Measurements from ENCODE around the gene FRMD8.
"Not testable (repeated sequence)": the region's sequence is repeated elsewhere in the genome, so short reads cannot be mapped to it uniquely, and the experiment has no call there.

The FRMD8 gene

DNA sequence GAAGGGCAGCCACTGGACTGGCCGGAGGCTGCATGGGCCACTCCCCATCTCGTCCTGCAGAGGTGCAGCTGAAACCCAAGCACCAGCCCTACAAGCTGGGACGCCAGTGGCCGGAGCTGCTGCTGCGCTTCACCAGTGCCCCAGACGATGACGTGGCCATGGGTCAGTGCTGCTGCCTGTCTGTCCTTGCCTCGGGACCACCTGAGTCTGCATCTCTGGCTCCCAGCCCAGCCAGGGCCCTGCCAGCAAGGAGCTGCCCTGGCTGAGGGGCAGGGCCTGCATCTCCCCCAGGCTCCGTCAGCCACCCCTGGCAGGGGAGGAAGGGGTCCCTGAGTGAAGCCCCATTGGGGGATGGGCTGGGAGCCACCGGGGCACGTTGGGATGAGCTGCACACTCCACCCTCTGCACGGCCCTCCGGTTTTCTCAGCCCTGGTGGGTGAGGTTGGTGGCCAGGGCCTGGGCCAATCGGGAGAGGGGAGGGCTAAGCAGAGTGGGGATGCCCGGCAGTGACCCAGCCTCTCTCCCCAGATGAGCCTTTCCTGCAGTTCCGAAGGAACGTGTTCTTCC lies 7.2 kb downstream of the FRMD8 start:
- DNase-seq (ENCODE audit: low read depth): no peak

DNA sequence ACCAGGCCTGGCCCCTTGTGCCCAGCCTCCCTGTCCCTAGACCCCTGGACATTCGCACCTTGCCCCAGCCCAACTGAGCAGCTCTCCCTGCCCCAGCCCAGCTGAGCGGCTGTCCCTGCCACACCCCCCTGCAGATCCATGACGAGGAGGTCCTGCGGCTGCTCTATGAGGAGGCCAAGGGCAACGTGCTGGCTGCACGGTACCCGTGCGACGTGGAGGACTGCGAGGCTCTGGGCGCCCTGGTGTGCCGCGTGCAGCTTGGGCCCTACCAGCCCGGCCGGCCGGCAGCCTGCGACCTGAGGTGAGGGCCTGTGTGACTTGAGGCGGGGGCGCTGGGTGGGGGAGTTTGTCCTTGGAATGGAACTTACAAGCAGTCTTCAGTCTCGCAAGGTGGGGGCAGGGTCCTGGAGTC lies 7.7 kb downstream of the FRMD8 start:
- DNase-seq (ENCODE audit: low read depth): no peak

- no peak for DNase-seq (ENCODE audit: low read depth)
These were observed 9.6 kb downstream of the FRMD8 start for GRCh38 chr11:65395961-65396530.

DNA sequence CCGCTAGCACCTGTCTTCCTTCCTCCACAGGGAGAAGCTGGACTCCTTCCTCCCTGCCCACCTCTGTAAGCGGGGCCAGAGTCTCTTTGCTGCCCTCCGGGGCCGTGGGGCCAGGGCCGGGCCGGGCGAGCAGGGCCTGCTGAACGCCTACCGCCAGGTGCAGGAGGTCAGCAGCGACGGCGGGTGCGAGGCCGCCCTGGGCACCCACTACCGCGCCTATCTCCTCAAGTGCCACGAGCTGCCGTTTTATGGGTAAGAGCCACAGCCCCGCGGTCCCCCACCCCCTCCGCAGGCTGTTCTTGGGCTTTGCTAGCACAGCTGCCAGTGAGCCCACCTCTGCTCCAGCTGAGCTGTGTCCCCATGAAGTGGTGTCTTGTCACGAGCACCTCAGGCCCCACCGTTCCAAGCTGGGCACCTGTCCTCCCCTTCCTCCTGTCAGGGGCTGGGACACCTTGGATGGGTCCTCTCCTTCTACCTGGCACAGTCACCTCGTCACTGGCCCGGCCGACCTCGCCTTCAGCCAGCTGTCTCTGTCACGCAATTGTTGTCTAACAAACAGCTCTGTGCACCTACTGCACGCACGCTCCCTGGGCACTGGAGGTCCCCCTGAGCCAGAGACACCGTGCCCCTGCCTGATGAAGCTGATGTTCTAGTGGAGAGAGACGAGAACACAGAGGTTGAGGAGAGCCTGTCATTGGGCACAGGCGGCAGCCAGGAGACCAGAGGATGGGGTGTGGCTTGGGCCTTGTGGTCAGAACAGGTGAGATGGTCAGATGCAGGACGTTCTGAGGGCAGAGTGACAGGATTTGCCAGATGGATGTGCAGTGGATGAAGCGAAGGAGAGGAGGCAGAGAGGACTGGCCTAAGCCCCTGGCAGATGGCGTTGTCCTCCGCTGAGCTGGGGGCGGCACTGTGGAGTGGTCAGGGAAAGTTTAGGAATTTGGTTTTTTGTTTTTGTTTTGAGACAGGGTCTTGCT lies 10.6 kb downstream of the FRMD8 start:
- no peak for DNase-seq (ENCODE audit: low read depth)

- DNase-seq (ENCODE audit: low read depth): no peak
These were observed 12.0 kb downstream of the FRMD8 start for GRCh38 chr11:65398362-65398910.

DNA sequence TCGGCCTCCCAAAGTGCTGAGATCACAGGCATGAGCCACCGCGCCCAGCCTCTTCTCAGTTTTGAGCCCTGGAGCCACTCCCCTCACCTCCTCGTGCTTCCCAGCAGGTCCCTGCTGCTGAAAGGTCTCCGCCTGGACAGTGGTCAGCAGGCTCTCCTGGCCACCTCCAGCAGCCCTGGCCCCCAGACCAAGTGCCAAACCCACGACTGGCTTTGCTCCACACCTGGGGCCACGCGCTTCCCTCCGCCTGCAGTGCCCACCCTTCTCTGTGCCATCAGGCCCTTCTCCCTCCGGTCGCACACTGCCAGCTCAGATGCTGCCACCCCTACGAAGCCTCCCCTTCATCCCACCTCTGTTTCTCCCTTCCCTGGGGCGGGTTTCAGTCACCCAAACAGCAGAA lies 12.8 kb downstream of the FRMD8 start:
- no peak for DNase-seq (ENCODE audit: low read depth)

GRCh38 chr11:65399845-65400244 lies 13.4 kb downstream of the FRMD8 start:
- no peak for DNase-seq (ENCODE audit: low read depth)

DNA sequence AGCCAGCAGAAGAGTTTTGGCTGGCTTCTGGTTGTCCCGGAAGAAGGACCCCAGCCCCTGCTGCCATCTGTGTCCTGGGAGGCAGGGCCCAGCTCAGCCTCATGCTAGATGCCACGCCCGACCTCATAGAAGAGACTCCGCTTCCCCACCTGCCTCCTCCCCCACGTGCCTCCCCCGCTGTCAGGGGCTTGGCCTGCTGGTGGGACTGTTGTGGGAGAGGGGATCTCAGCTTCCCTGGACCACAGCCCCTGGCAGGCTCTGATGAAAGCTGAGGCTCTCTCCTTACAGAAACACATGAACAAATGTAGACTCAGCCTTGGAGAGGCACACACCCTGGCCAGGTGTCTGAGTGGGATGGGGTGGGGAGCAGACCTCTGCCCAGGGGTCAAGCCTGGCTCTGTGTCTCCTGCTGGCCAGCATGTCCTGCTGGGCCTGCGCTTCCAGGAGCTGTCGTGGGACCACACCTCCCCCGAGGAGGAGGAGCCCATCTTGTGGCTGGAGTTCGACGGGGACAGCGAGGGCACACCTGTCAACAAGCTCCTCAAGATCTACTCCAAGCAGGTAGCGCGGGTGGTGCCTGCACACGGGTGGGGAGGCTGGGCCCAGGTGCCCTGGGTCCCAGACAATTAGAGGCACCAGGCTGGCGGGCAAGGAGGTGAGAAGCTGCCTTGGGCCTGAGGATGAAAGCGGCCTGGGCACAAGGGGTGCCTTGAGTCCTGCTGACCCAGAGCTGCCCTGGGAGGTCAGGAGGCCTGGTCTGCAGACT lies 14.1 kb downstream of the FRMD8 start:
- DNase-seq (ENCODE audit: low read depth): no peak

- DNase-seq (ENCODE audit: low read depth): no peak
These were observed 14.8 kb downstream of the FRMD8 start for GRCh38 chr11:65401073-65401802.

DNA sequence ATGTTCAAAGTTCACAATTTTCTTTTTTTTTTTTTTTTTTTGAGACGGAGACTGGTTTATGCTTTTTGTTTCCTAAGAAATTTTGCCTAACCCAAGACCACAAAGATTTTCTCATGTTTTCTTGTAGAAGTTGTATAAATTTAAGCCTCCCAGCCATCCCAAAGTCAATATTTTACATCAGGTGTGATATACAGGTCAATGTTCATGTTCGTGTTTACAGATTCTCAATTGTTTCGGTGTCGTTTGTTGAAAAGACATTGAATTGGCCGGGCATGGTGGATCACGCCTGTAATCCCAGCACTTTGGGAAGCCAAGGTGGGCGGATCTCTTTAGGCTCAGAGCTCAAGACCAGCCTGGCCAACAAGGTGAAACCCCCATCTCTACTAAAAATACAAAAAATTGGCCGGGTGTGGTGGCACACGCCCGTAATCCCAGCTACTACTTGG lies 15.4 kb downstream of the FRMD8 start:
- DNase-seq (ENCODE audit: low read depth): no peak

DNA sequence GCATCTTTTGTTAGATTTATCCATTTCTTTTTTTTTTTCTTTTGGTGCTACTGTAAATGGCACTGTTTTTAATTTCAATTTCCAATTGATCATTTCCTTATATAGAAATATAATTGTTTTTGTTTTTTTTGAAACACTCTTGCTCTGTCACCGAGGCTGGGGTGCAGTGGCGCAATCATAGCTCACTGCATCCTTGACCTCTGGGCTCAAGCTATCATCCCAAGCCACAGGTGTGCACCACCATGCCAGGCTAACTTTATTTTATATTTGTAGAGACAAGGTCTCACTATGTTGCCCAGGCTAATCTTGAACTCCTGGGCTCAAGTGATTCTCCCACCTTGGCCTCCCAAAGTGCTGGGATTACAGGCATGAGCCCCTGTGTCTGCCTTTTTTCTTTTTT lies 16.4 kb downstream of the FRMD8 start:
- no peak for DNase-seq (ENCODE audit: low read depth)

- no peak for DNase-seq (ENCODE audit: low read depth)
These were observed 17.2 kb downstream of the FRMD8 start for GRCh38 chr11:65403607-65404121.

GRCh38 chr11:65404210-65404609 lies 17.8 kb downstream of the FRMD8 start:
- DNase-seq (ENCODE audit: low read depth): no peak

GRCh38 chr11:65404638-65405339 lies 18.4 kb downstream of the FRMD8 start:
- DNase-seq (ENCODE audit: low read depth): no peak

- DNase-seq (ENCODE audit: low read depth): no peak
These were observed 24.7 kb downstream of the FRMD8 start for GRCh38 chr11:65410936-65411680.

GRCh38 chr11:65411681-65412070 lies 25.2 kb downstream of the FRMD8 start:
- DNase-seq (ENCODE audit: low read depth): no peak

DNA sequence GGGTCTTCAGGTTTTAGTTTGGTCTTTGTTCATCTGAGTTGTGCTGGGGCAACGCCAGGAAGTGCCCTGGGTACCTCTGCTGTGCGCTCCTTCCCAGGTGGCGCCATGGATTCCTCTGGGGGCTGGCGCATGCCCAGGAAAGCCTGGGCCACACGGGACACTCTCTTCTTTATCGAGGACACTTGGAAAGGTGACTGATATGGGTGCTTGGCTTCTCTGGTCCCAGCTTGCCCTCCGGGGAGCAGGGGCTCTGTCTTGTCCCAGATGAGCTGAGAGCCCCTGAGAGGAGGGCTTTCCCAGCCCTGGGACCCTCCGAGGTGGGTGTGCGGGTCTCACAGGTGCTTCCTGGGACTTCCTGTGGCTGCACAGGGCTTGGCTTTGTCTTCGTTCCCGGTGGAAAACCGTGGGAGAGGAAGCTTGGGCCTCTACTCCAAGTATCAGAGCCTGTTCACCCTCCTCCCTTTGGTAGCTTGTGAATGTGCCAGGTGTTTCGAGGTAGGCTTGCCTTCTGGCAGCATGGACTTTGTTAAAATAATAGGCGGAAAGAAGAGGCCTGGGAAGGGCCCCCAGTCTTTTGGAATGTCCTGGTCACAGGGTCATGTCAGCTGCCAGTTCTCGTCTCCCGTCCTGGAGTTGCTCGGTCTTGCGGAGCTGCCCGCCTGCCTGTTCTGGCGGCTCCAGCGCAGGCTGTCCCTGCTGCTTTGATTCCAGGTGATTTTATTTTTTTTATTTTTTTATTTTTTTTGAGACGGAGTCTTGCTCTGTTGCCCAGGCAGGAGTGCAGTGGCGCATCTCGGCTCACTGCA lies 26.0 kb downstream of the FRMD8 start:
- no peak for DNase-seq (ENCODE audit: low read depth)

- DNase-seq (ENCODE audit: low read depth): not testable (repeated sequence)
These were observed 26.7 kb downstream of the FRMD8 start for GRCh38 chr11:65413077-65413664.

All from activated T-helper 1 cell treated with Interleukin-2 at 50 U/mL for 16 hours (primary cell).